Left hindlimb (tissue), 1 donor: ENCODE measurements around the gene CACUL1.

Experiments used
- DNase-seq: peaks from one replicate; pipeline ENCODE4 v3.0.0-alpha.2; 2018

The CACUL1 gene

GRCh38 chr10:118635674-118636402 is 118.9 kb downstream of the CACUL1 start:
- no peak for DNase-seq

DNA sequence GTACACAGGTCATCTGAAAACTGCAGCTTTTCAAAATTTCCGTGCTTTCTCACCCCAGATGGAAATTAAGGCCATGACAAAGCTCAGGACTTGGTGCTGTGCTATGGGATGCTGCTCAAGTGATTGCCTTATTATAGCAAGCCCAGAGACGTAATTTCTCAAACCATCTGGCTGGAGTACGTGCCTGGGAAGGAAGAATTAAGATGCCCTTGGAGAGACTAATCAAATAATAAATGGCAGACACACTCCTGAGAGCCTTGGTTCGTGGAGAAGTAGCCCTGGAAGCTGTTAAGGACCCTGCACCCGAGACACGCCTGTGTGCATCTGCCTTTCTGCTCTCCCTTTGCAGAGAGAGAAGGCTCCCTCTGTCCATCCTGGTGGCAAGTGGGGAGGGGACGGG is 121.0 kb downstream of the CACUL1 start:
- DNase-seq = no peak

- no peak for DNase-seq
Measured at GRCh38 chr10:118629211-118629610, 125.6 kb downstream of the CACUL1 start.

- no peak for DNase-seq
Measured at GRCh38 chr10:118628397-118628796, 126.4 kb downstream of the CACUL1 start.

DNA sequence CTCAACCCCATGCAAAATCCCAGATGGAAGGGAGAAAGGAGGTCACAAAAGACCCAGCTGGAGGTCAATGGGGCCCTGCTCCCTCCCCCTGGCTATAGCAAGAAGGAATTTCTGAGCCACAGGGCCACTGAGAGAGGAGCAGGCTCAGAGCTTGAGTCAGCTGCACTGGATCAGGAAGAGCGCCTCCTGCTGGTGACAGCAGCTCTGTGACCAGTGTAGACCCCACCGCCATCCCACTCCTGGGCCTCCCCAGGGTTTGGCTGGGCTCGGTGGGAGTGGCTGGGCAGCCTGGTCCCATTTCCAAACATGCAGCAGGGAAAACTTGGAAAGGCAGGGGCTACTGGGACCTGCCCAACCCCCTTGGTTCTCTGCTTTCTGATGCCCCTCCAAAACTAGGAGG is 127.8 kb downstream of the CACUL1 start:
- DNase-seq = no peak
